Erythroblast (primary cell): ENCODE measurements around the gene OR4C45.

ENCODE experiments used
- GATA1 ChIP-seq: IDR thresholded peaks from 2 replicates; pipeline ENCODE4 v1.6.1; 2011; ENCODE audit warnings: low read depth, mild to moderate bottlenecking, control low read depth, low read length, moderate library complexity
- POLR2A ChIP-seq: IDR thresholded peaks from 2 replicates; pipeline ENCODE4 v1.6.1; 2011; ENCODE audit warnings: mild to moderate bottlenecking, low read length

DNA sequence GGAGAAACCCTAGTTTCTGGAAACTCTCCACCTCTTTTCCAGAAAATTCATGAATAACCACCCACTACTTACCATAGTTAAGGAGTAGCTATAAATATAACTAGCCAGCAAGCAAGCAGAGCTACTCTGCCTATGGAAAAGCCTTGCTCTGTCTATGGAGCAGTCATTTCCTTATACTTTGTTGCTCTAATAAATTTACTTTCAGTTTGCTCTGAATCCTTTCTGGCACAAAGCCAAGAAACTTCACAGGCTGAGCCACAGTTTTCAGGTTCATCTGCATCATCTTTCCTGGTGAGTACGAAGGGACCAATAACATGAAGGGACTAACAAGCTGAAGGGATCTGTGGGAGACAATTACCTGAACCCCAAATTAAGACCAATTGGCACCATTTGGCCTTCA is 4.6 kb downstream of the OR4C45 start:
- TF ChIP-seq POLR2A (no peak), GATA1 (no peak)
